22Rv1 (cell line): ENCODE data around the gene RPS27.

Source experiments
- ZFX ChIP-seq: fragments of 450-650 bp; IDR thresholded peaks from 2 replicates; pipeline ENCODE4 v1.6.1; 2017; ENCODE audit warnings: antibody characterized with exemption, borderline replicate concordance
- TF ChIP-seq, protein P1 (sequence below): fragments of 450-650 bp; IDR thresholded peaks from 2 replicates; pipeline ENCODE4 v1.5.1; 2017; ENCODE audit warnings: mild to moderate bottlenecking

DNA sequence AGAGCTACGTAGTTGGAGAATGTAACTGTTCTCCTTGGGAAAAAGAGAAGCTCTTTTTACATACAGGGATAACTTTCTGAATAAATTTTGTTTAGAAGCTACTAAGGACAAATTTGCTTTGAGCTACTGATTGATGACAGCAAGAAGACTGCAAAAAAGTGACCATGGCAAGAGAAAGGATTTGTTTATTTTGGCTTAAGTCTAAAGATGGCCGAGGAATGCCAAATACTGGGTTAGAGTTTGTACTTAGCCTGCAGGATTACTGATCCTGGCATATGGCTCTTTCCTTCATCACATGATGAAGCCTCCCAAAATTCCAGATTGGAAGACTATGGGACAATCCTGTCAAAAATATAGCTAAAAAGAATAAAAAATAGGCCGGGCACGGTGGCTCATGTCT lies 28.7 kb downstream of the RPS27 start:
- TF ChIP-seq, protein P1, sequence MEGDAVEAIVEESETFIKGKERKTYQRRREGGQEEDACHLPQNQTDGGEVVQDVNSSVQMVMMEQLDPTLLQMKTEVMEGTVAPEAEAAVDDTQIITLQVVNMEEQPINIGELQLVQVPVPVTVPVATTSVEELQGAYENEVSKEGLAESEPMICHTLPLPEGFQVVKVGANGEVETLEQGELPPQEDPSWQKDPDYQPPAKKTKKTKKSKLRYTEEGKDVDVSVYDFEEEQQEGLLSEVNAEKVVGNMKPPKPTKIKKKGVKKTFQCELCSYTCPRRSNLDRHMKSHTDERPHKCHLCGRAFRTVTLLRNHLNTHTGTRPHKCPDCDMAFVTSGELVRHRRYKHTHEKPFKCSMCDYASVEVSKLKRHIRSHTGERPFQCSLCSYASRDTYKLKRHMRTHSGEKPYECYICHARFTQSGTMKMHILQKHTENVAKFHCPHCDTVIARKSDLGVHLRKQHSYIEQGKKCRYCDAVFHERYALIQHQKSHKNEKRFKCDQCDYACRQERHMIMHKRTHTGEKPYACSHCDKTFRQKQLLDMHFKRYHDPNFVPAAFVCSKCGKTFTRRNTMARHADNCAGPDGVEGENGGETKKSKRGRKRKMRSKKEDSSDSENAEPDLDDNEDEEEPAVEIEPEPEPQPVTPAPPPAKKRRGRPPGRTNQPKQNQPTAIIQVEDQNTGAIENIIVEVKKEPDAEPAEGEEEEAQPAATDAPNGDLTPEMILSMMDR = no peak
- no peak for TF ChIP-seq ZFX
